Left lung (tissue), 10 donors: ENCODE results near the gene MAGEC3. TPM values are rescaled to one million over a fixed set of nuclear protein-coding genes. Genes with fewer than 3 reads are reported as not detected.

ENCODE experiments used
- ATAC-seq: fragments of 200-7000 bp; cut with Tn5 transposase; one replicate; pipeline ENCODE4 v1.9.1; 2020; ENCODE audit warnings: moderate library complexity
- DNase-seq, 4 donors: peaks; one replicate each; pipeline ENCODE4 v3.0.0-alpha.2; 2013 to 2020
- H3K27ac ChIP-seq, 2 donors: fragments of 200-600 bp; sonication (generic) in 1 of 2; one replicate each; pipeline versions ENCODE4 v1.5.0 to v1.8.0; 2020 to 2021
- H3K27me3 ChIP-seq, 2 donors: fragments of 200-600 bp; sonication (generic) in 1 of 2; one replicate each; pipeline versions ENCODE4 v1.5.0 to v1.8.0; 2020 to 2021
- H3K36me3 ChIP-seq, 2 donors: fragments of 200-600 bp; sonication (generic) in 1 of 2; one replicate each; pipeline versions ENCODE4 v1.5.0 to v1.8.0; 2020 to 2021
- H3K4me1 ChIP-seq, 2 donors: fragments of 200-600 bp; one replicate each; pipeline ENCODE4 v1.8.0; 2021
- H3K4me3 ChIP-seq, 2 donors: fragments of 200-600 bp; sonication (generic) in 1 of 2; one replicate each; pipeline versions ENCODE4 v1.5.0 to v1.8.0; 2020 to 2021; ENCODE audit warnings: mild to moderate bottlenecking in 1 of 2
- H3K9me3 ChIP-seq, 2 donors: fragments of 200-600 bp; sonication (generic) in 1 of 2; one replicate each; pipeline versions ENCODE4 v1.5.0 to v1.8.0; 2020 to 2021
- CTCF ChIP-seq, 2 donors: fragments of 200-600 bp; sonication (generic) in 1 of 2; IDR thresholded peaks; one replicate each; pipeline versions ENCODE4 v1.5.0 to v1.8.0; 2021; ENCODE audit warnings: antibody characterized with exemption in 2 of 2
- intact Hi-C, 2 donors: fragments of 100-400 bp; cut with DNase I; formaldehyde crosslinking; loops; one replicate each; pipeline versions ENCODE4 v1.11.2 to v1.14.2; 2022
- polyA plus RNA-seq, 6 donors: library from polyadenylated mRNA; unstranded; fragments of 120-200 nt; gene quantifications; one replicate each; pipeline ENCODE4 v1.2.1, GENCODE V29; 2013; ENCODE audit not compliant: insufficient read length in 6 of 6
- total RNA-seq, 2 donors: library from RNA; stranded (reverse); fragmentation: NEBNext Ultra II Directional; extraction: Animal tissue kit (Norgen Biotek cat#: 25700); gene quantifications; one replicate each; pipeline ENCODE4 v1.2.1, GENCODE V29; 2021
- donor health status: DM: no; HTN: yes; CAD: no.
- donor health status: DM: no; HTN: no; CAD: no.

The MAGEC3 gene
- total and polyA plus RNA-seq, 8 donors = 0.60 to 0.92 (median 0.76) TPM; not detected in 3

- Histone ChIP-seq H3K4me1 (no peaks in the 10 kb centered on the region), H3K9me3 (no peaks in the 10 kb centered on the region), H3K27me3 (no peaks in the 10 kb centered on the region), H3K4me3 (no peak overlapping the region), H3K27ac (no peak overlapping the region), H3K36me3 (no peaks in the 10 kb centered on the region)
- DNase-seq = no peak
- no peak for ATAC-seq
- TF ChIP-seq CTCF (IDR thresholded peaks at IDR 0.05) = no peak
- intact Hi-C loops = no loop called here
These were observed 86.2 kb downstream of the MAGEC3 start for GRCh38 chrX:141924293-141924692.

GRCh38 chrX:141928432-141928831, 90.3 kb downstream of the MAGEC3 start:
- no peak for DNase-seq
- no peak for ATAC-seq
- Histone ChIP-seq H3K9me3 (no peaks in the 10 kb centered on the region), H3K36me3 (no peaks in the 10 kb centered on the region), H3K27ac (no peak overlapping the region), H3K4me1 (no peaks in the 10 kb centered on the region), H3K27me3 (no peaks in the 10 kb centered on the region), H3K4me3 (no peak overlapping the region)
- no peak for TF ChIP-seq CTCF (IDR thresholded peaks at IDR 0.05)
- intact Hi-C loops = no loop called here

GRCh38 chrX:141934059-141934641, 96.0 kb downstream of the MAGEC3 start:
- Histone ChIP-seq H3K9me3 (no peaks in the 10 kb centered on the region), H3K4me1 (no peaks in the 10 kb centered on the region), H3K4me3 (no peak overlapping the region), H3K36me3 (no peaks in the 10 kb centered on the region), H3K27me3 (no peaks in the 10 kb centered on the region), H3K27ac (no peak overlapping the region)
- intact Hi-C loops = no loop called here
- DNase-seq = no peak
- no peak for TF ChIP-seq CTCF (IDR thresholded peaks at IDR 0.05)
- no peak for ATAC-seq

- intact Hi-C loops = no loop called here
- Histone ChIP-seq H3K36me3 (no peaks in the 10 kb centered on the region), H3K27ac (no peak overlapping the region), H3K4me1 (no peaks in the 10 kb centered on the region), H3K4me3 (no peak overlapping the region), H3K27me3 (no peaks in the 10 kb centered on the region), H3K9me3 (no peaks in the 10 kb centered on the region)
- TF ChIP-seq CTCF (IDR thresholded peaks at IDR 0.05) = no peak
- ATAC-seq (peak; percentile 33), DNase-seq (no peak)
These were observed 97.5 kb downstream of the MAGEC3 start for GRCh38 chrX:141935645-141936044.

- no peak for ATAC-seq
- intact Hi-C loops = no loop called here
- H3K27me3 ChIP-seq = no peaks in the 10 kb centered on the region
- no peaks in the 10 kb centered on the region for H3K36me3 ChIP-seq
- TF ChIP-seq CTCF (IDR thresholded peaks at IDR 0.05) = no peak
- H3K9me3 ChIP-seq = no peaks in the 10 kb centered on the region
- DNase-seq = no peak
- H3K4me3 ChIP-seq = no peak overlapping the region
- H3K4me1 ChIP-seq = no peaks in the 10 kb centered on the region
- H3K27ac ChIP-seq = no peak overlapping the region
These were observed 98.0 kb downstream of the MAGEC3 start for GRCh38 chrX:141936080-141936479.
